HEK293 (cell line): ENCODE measurements around the gene RASL10B.
A peak's percentile ranks its signal among the peaks of the same experiment; 100 is the strongest.

ENCODE experiments used
- CTCF ChIA-PET: fragments of 350-600 bp; formaldehyde crosslinking; extraction: SDS; loops from one replicate; lab custom pipeline; 2021; ENCODE audit warnings: antibody characterized with exemption; lab: Yijun Ruan, JAX
- POLR2A ChIA-PET: fragments of 300-600 bp; formaldehyde crosslinking; extraction: SDS; loops from one replicate; lab custom pipeline; 2020; ENCODE audit warnings: antibody characterized with exemption, inconsistent platforms; lab: Yijun Ruan, JAX
- H3K27ac ChIP-seq: fragments of 200-500 bp; sonication (Bioruptor generic); 2 replicates; pipeline ENCODE4 v1.5.1; 2014; ENCODE audit warnings: low read depth, low read length, control low read depth, inconsistent platforms; ENCODE audit errors: extremely low read depth
- H3K36me3 ChIP-seq, 2 experiments: fragments of 200-500 bp in 1 of 2; sonication (Bioruptor generic) in 1 of 2; 1 replicate in 1 of 2; 2 replicates in 1 of 2; pipeline ENCODE4 v1.5.1; 2014 to 2017; ENCODE audit warnings: inconsistent platforms in 2 of 2, low read length in 2 of 2; ENCODE audit not compliant: control insufficient read depth in 2 of 2, insufficient read depth in 1 of 2
- H3K4me1 ChIP-seq: fragments of 200-500 bp; sonication (Bioruptor generic); 2 replicates; pipeline ENCODE4 v1.5.1; 2014; ENCODE audit warnings: mild to moderate bottlenecking, low read length, inconsistent platforms; ENCODE audit not compliant: control insufficient read depth, insufficient read depth
- H3K4me3 ChIP-seq: 2 replicates; pipeline ENCODE4 v1.5.1; 2011; ENCODE audit warnings: low read depth, mild to moderate bottlenecking, control low read depth, low read length, moderate library complexity
- H3K9me3 ChIP-seq: fragments of 200-500 bp; sonication (Bioruptor generic); 2 replicates; pipeline ENCODE4 v1.5.1; 2014; ENCODE audit warnings: low read depth, low read length, inconsistent platforms; ENCODE audit not compliant: control insufficient read depth, insufficient read depth
- INSM2 ChIP-seq: fragments of 450-650 bp; formaldehyde crosslinking; IDR thresholded peaks from 2 replicates; pipeline ENCODE4 v1.5.1; 2016; ENCODE audit warnings: missing biosample characterization, missing genetic modification characterization
- MYNN ChIP-seq: fragments of 450-650 bp; formaldehyde crosslinking; IDR thresholded peaks from 2 replicates; pipeline ENCODE4 v1.5.1; 2016; ENCODE audit warnings: missing biosample characterization, missing genetic modification characterization, borderline replicate concordance
- PBX3 ChIP-seq: sonication (generic); formaldehyde crosslinking; IDR thresholded peaks from 2 replicates; pipeline ENCODE4 v1.8.1; 2022; ENCODE audit warnings: mild to moderate bottlenecking, moderate library complexity, missing genetic modification reagents
- PRDM6 ChIP-seq: fragments of 450-650 bp; formaldehyde crosslinking; IDR thresholded peaks from 2 replicates; pipeline ENCODE4 v1.5.1; 2017; ENCODE audit warnings: missing biosample characterization, missing genetic modification characterization
- REST ChIP-seq: fragments of 450-650 bp; formaldehyde crosslinking; IDR thresholded peaks from 2 replicates; pipeline ENCODE4 v1.5.1; 2016; ENCODE audit warnings: missing biosample characterization, missing genetic modification characterization
- SP7 ChIP-seq: fragments of 450-650 bp; formaldehyde crosslinking; IDR thresholded peaks from 2 replicates; pipeline ENCODE4 v1.5.1; 2016; ENCODE audit warnings: missing biosample characterization, missing genetic modification characterization
- YY1 ChIP-seq: fragments of 450-650 bp; formaldehyde crosslinking; IDR thresholded peaks from 2 replicates; pipeline ENCODE4 v1.5.1; 2018; ENCODE audit warnings: missing biosample characterization, missing genetic modification characterization
- ZBTB20 ChIP-seq: fragments of 450-650 bp; formaldehyde crosslinking; IDR thresholded peaks from 2 replicates; pipeline ENCODE4 v1.5.1; 2016; ENCODE audit warnings: missing biosample characterization, missing genetic modification characterization
- ZBTB26 ChIP-seq: fragments of 450-650 bp; formaldehyde crosslinking; optimal IDR thresholded peaks from 2 replicates; pipeline ENCODE3; 2016; ENCODE audit warnings: missing biosample characterization, mild to moderate bottlenecking, missing genetic modification characterization
- ZFHX2 ChIP-seq: fragments of 450-650 bp; formaldehyde crosslinking; conservative IDR thresholded peaks from 2 replicates; pipeline ENCODE4 v1.5.1; 2016; ENCODE audit warnings: missing biosample characterization, missing genetic modification characterization
- ZIC2 ChIP-seq: fragments of 450-650 bp; formaldehyde crosslinking; IDR thresholded peaks from 2 replicates; pipeline ENCODE4 v1.5.1; 2016; ENCODE audit warnings: missing biosample characterization, missing genetic modification characterization
- ZNF157 ChIP-seq: fragments of 450-650 bp; formaldehyde crosslinking; IDR thresholded peaks from 2 replicates; pipeline ENCODE4 v1.5.1; 2016; ENCODE audit warnings: missing biosample characterization, missing genetic modification characterization
- ZNF169 ChIP-seq: fragments of 450-650 bp; formaldehyde crosslinking; IDR thresholded peaks from 2 replicates; pipeline ENCODE4 v1.5.1; 2016; ENCODE audit warnings: missing biosample characterization, missing genetic modification characterization
- ZNF175 ChIP-seq: fragments of 450-650 bp; formaldehyde crosslinking; IDR thresholded peaks from 2 replicates; pipeline ENCODE4 v1.5.1; 2016; ENCODE audit warnings: missing biosample characterization, missing genetic modification characterization
- ZNF274 ChIP-seq, 2 experiments: fragments of 200-500 bp in 1 of 2; fragments of 450-650 bp in 1 of 2; sonication (Bioruptor generic) in 1 of 2; formaldehyde crosslinking in 1 of 2; IDR thresholded peaks; 2 replicates each; pipeline versions ENCODE4 v1.5.1 to v1.6.1; 2014 to 2016; ENCODE audit warnings: borderline replicate concordance in 1 of 2, inconsistent platforms in 1 of 2, low read length in 1 of 2, missing biosample characterization in 1 of 2, missing genetic modification characterization in 1 of 2
- ZNF324 ChIP-seq: fragments of 450-650 bp; formaldehyde crosslinking; IDR thresholded peaks from 2 replicates; pipeline ENCODE4 v1.5.1; 2016; ENCODE audit warnings: missing biosample characterization, missing genetic modification characterization
- ZNF335 ChIP-seq: fragments of 450-650 bp; formaldehyde crosslinking; conservative IDR thresholded peaks from 2 replicates; pipeline ENCODE4 v1.5.1; 2016; ENCODE audit warnings: missing biosample characterization, missing genetic modification characterization
- ZNF416 ChIP-seq: fragments of 450-650 bp; formaldehyde crosslinking; IDR thresholded peaks from 2 replicates; pipeline ENCODE4 v1.5.1; 2016; ENCODE audit warnings: missing biosample characterization, missing genetic modification characterization
- ZNF433 ChIP-seq: fragments of 450-650 bp; formaldehyde crosslinking; IDR thresholded peaks from 2 replicates; pipeline ENCODE4 v1.5.1; 2016; ENCODE audit warnings: missing biosample characterization, missing genetic modification characterization, low read depth
- ZNF514 ChIP-seq: fragments of 450-650 bp; formaldehyde crosslinking; IDR thresholded peaks from 2 replicates; pipeline ENCODE4 v1.5.1; 2016; ENCODE audit warnings: missing biosample characterization, missing genetic modification characterization
- ZNF555 ChIP-seq: fragments of 450-650 bp; formaldehyde crosslinking; conservative IDR thresholded peaks from 2 replicates; pipeline ENCODE4 v1.5.1; 2017; ENCODE audit warnings: missing biosample characterization, mild to moderate bottlenecking, missing genetic modification characterization, inconsistent platforms
- ZNF561 ChIP-seq: fragments of 450-650 bp; IDR thresholded peaks from 2 replicates; pipeline ENCODE4 v1.5.1; 2018; ENCODE audit warnings: missing biosample characterization, missing genetic modification characterization, borderline replicate concordance
- ZSCAN16 ChIP-seq: fragments of 450-650 bp; formaldehyde crosslinking; IDR thresholded peaks from 2 replicates; pipeline ENCODE4 v1.5.1; 2016; ENCODE audit warnings: missing biosample characterization, missing genetic modification characterization

RASL10B gene

GRCh38 chr17:35742496-35742895 is 11.1 kb downstream of the RASL10B start (continued):
- TF ChIP-seq PRDM6 (no peak), ZNF175 (no peak)

- Histone ChIP-seq H3K4me3 (no peak overlapping the region), H3K9me3 (no peaks in the 10 kb centered on the region), H3K27ac (no peak overlapping the region), H3K36me3 (peaks cover 0 to 4% of the 10 kb centered on the region in 2 experiments; a peak in 1 of 3 replicates), H3K4me1 (no peaks in the 10 kb centered on the region)
- no peak for TF ChIP-seq PBX3 (CRISPR knock-in tag)
- no peak for TF ChIP-seq ZNF157 (tag by site-specific recombination)
- no peak for TF ChIP-seq ZIC2 (tag by site-specific recombination)
- no peak for TF ChIP-seq ZNF416 (tag by site-specific recombination)
- no peak for TF ChIP-seq ZNF561 (tag by site-specific recombination)
- TF ChIP-seq ZFHX2 (tag by site-specific recombination): no peak
- no peak for TF ChIP-seq ZNF169 (tag by site-specific recombination)
- TF ChIP-seq ZBTB26: no peak
- TF ChIP-seq SP7 (tag by site-specific recombination): no peak
- TF ChIP-seq ZNF514 (tag by site-specific recombination): no peak
- no peak for TF ChIP-seq YY1 (tag by site-specific recombination)
- TF ChIP-seq ZNF324: no peak
- no peak for TF ChIP-seq ZBTB20 (tag by site-specific recombination)
- TF ChIP-seq ZNF433 (tag by site-specific recombination): no peak
- CTCF ChIA-PET: interaction anchor here (2.3 to 11.6 kb wide), 2 partner anchors 21 to 129 kb away, joined by 7 to 321 read pairs; no protein-coding TSS in a partner anchor
- POLR2A ChIA-PET: interaction anchor here (0.8 to 1.8 kb wide), 3 partner anchors 8 to 165 kb away, joined by 3 to 5 read pairs (median 3); partner anchors contain the start of genes PEX12 and RASL10B
These were observed 11.5 kb downstream of the RASL10B start for GRCh38 chr17:35742896-35743477.

- ChIA-PET POLR2A (interaction anchor here (0.8 to 1.8 kb wide), 3 partner anchors 9 to 166 kb away, joined by 3 to 5 read pairs (median 3); partner anchors contain the start of genes PEX12 and RASL10B), CTCF (interaction anchor here (0.6 to 11.6 kb wide), 5 partner anchors 11 to 130 kb away, joined by 3 to 321 read pairs (median 3); no protein-coding TSS in a partner anchor)
- Histone ChIP-seq H3K4me1 (no peaks in the 10 kb centered on the region), H3K36me3 (peaks cover 0 to 4% of the 10 kb centered on the region in 2 experiments; a peak in 1 of 3 replicates), H3K4me3 (no peak overlapping the region), H3K27ac (no peak overlapping the region), H3K9me3 (no peaks in the 10 kb centered on the region)
- TF ChIP-seq ZSCAN16: peak; percentile 72
- no peak for TF ChIP-seq ZNF335
- no peak for TF ChIP-seq ZNF555 (tag by site-specific recombination)
- TF ChIP-seq ZNF274 (IDR thresholded peaks at IDR 0.05; ENCODE audit: low read length): no peak
- no peak for TF ChIP-seq ZNF274 (tag by site-specific recombination; IDR thresholded peaks at IDR 0.05; ENCODE audit: borderline replicate concordance)
- TF ChIP-seq ZNF169 (tag by site-specific recombination): no peak
- no peak for TF ChIP-seq INSM2 (tag by site-specific recombination)
- TF ChIP-seq REST (tag by site-specific recombination): peak; percentile 98
- TF ChIP-seq MYNN (tag by site-specific recombination): no peak
These were observed 12.3 kb downstream of the RASL10B start for GRCh38 chr17:35743626-35744328.
